ENCODE measurements around the gene FAM120B.

Gene FAM120B

DNA sequence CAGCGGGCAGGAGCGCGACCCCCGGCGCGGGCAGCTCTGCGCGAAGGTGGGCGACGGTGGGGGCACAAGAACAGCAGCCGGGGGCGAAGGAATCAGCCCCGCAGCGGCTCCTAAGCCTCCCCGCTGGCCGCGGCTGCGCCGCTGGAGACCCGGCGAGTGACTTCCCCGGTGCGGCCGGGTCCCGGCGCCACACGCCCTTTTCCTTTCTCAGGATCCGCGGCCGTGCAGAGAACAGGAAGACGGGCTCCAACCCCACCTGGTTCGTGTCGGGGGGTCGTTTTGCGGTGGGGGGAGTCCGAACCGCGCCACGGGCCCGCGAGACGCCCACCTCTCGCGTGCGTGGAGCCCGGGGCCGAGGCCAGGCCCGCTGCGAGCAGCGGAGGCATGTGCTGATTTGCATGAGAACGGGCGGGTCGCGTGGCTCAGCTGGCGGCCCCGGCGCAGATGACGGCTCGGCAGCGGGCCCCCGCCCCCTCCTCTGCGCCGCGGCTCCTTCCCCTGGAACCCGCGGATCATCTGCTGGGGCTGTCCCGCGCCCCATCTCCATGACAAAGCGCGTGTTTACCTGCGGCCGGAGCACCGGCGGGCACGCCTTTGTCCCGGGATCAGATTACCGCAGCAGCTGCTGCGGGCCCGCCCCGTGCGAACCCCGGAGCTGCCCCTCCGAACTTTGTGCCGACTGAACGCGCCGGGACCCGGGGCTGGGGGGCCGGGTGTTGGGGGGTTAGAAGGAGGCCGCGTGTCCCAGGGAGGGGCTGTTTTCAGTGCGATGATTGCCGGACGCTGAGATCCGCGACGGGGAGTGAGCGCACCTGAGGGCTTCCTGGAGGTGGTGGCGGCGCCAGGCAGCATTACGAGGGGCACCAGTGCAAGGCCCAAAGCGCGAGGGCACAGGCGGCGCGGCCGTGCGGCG is 10.8 kb upstream of the FAM120B start:
- TF ChIP-seq POLR2AphosphoS5 (IDR thresholded peaks at IDR 0.05; ENCODE audit: low read depth, low read length) (no peak), TAF1 (IDR thresholded peaks at IDR 0.05; ENCODE audit: borderline replicate concordance, low read depth, low read length) (no peak), POLR2A (IDR thresholded peaks at IDR 0.05; ENCODE audit: low read depth, low read length) (no peak)
- DNase-seq (ENCODE audit: insufficient read length): no peak
- peak; percentile 17 for FAIRE-seq

DNA sequence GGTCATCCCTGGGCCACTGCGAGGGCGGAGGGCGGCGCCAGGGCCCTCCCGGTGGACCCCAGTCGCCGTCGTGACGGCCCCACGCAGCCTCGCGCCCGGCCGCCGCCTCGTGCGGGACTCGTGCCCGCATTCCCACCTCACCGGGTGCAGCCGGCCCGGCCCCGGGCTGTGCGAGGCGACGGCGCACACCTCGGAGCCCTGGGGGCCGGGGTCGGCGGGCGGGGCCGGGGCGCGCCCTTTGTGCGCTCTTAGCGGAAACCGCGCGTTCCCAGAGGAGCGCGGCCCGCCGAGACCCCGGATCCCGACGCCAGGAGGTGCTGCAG is 10.2 kb upstream of the FAM120B start:
- TF ChIP-seq POLR2AphosphoS5 (IDR thresholded peaks at IDR 0.05; ENCODE audit: low read depth, low read length): no peak
- no peak for TF ChIP-seq POLR2A (IDR thresholded peaks at IDR 0.05; ENCODE audit: low read depth, low read length)
- no peak for TF ChIP-seq TAF1 (IDR thresholded peaks at IDR 0.05; ENCODE audit: borderline replicate concordance, low read depth, low read length)
- FAIRE-seq (no peak), DNase-seq (ENCODE audit: insufficient read length) (no peak)

- TF ChIP-seq POLR2A (IDR thresholded peaks at IDR 0.05; ENCODE audit: low read depth, low read length): no peak
- no peak for TF ChIP-seq POLR2AphosphoS5 (IDR thresholded peaks at IDR 0.05; ENCODE audit: low read depth, low read length)
- no peak for TF ChIP-seq TAF1 (IDR thresholded peaks at IDR 0.05; ENCODE audit: borderline replicate concordance, low read depth, low read length)
- FAIRE-seq (no peak), DNase-seq (ENCODE audit: insufficient read length) (no peak)
These were observed 9.6 kb upstream of the FAM120B start for GRCh38 chr6:170296746-170297575.

GRCh38 chr6:170297576-170298330 is 8.8 kb upstream of the FAM120B start:
- no peak for DNase-seq (ENCODE audit: insufficient read length)
- TF ChIP-seq TAF1 (IDR thresholded peaks at IDR 0.05; ENCODE audit: borderline replicate concordance, low read depth, low read length) (no peak), POLR2AphosphoS5 (IDR thresholded peaks at IDR 0.05; ENCODE audit: low read depth, low read length) (no peak)
- no peak for FAIRE-seq

DNA sequence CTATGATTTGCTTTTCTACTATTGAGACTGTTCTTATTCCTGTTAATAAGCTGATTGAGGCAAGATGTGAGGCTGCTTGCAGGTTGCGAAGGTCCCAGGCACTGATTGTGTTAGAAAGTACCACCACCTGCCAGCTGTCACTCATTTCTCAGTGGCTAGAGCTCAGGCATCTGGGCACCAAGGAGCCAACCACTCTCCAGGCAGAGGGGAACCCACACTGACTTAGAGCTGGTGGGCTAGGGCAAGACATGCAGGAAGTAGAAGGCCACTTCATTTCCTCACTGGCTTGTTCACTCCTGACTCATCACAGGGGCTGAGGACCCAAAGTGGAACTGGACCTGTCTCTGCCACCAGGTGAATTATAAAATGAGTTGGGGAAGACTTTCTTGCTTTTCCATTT is 7.9 kb upstream of the FAM120B start:
- no peak for DNase-seq (ENCODE audit: insufficient read length)
- FAIRE-seq: no peak
- TF ChIP-seq POLR2A (IDR thresholded peaks at IDR 0.05; ENCODE audit: low read depth, low read length) (no peak), POLR2AphosphoS5 (IDR thresholded peaks at IDR 0.05; ENCODE audit: low read depth, low read length) (no peak), TAF1 (IDR thresholded peaks at IDR 0.05; ENCODE audit: borderline replicate concordance, low read depth, low read length) (no peak)

DNA sequence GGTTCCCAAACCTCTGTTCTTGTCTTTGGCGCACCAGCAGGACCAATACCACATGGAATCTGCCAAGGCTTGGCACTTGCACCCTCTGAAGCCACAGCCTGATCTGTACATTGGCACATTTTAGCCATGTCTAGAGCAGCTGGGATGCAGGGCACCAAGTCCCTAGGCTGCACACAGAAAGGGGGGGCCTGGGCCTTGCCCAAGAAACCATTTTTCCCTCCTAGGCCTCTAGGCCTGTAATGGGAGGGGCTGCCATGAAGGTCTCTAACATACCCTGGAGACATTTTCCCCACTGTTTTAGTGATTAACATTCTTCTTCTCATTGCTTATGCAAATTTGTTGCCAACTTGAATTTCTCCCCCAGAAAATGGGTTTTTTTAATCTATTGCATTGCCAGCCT is 5.4 kb upstream of the FAM120B start:
- DNase-seq (ENCODE audit: insufficient read length) (no peak), FAIRE-seq (no peak)
- no peak for TF ChIP-seq POLR2AphosphoS5 (IDR thresholded peaks at IDR 0.05; ENCODE audit: low read depth, low read length)
- no peak for TF ChIP-seq POLR2A (IDR thresholded peaks at IDR 0.05; ENCODE audit: low read depth, low read length)
- no peak for TF ChIP-seq TAF1 (IDR thresholded peaks at IDR 0.05; ENCODE audit: borderline replicate concordance, low read depth, low read length)

GRCh38 chr6:170305805-170306323 is 694 bp upstream of the FAM120B start:
- TF ChIP-seq POLR2AphosphoS5 (IDR thresholded peaks at IDR 0.05; ENCODE audit: low read depth, low read length) (no peak), TAF1 (IDR thresholded peaks at IDR 0.05; ENCODE audit: borderline replicate concordance, low read depth, low read length) (no peak), POLR2A (IDR thresholded peaks at IDR 0.05; ENCODE audit: low read depth, low read length) (no peak)
- FAIRE-seq: no peak

DNA sequence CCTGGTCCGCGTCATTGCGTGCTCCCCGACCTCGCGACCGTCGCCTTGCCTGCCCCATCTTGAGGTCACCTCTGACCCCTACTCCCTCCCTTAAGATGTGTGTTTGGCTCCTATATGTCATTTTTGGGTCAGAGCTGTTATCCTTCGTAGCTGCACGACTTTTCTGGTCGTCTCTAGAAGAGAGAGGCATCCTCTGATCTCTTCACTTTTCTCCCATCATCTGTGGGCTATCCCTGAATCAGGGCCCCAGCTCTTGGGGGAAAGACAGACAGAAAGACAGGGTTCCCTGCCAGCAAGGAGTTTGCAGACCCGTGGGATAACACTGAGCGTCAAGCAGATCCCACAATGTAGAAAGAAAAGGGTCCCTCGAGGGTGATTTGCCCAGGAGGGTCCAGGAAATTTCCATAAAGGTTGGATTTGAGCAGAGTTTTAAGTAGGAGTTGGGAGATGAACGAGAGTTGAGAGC is 555 bp downstream of the FAM120B start:
- DNase-seq (ENCODE audit: insufficient read length) (no peak), FAIRE-seq (peak; percentile 17)
- TF ChIP-seq TAF1 (IDR thresholded peaks at IDR 0.05; ENCODE audit: borderline replicate concordance, low read depth, low read length) (no peak), POLR2A (IDR thresholded peaks at IDR 0.05; ENCODE audit: low read depth, low read length) (no peak), POLR2AphosphoS5 (IDR thresholded peaks at IDR 0.05; ENCODE audit: low read depth, low read length) (no peak)

More at GRCh38 chr6:170305805-170306323, 694 bp upstream of the FAM120B start:
- no peak for DNase-seq (ENCODE audit: insufficient read length)

- no peak for TF ChIP-seq POLR2AphosphoS5 (IDR thresholded peaks at IDR 0.05; ENCODE audit: low read depth, low read length)
- FAIRE-seq (no peak), DNase-seq (ENCODE audit: insufficient read length) (no peak)
These were observed 2.2 kb downstream of the FAM120B start for GRCh38 chr6:170308761-170309160.

DNA sequence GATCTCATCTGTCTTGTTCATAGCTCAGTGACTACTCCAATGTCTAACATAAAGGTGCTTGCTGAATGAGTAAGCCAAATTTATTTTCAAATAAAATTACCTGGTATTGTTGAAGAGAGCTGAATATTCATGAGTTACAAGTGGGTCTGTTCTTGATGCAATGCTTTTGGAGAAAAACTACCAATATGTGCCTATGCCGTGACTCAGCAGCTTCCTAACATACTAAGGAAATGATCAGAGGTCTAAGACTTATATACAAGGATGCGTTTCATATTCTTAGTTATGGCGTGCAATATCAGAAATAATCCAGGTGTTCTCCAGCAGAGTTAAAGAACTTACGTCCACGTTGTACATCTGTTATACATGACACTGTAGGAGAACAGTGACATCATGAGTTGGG is 5.1 kb downstream of the FAM120B start:
- FAIRE-seq: no peak
- TF ChIP-seq TAF1 (IDR thresholded peaks at IDR 0.05; ENCODE audit: borderline replicate concordance, low read depth, low read length): no peak
- TF ChIP-seq POLR2AphosphoS5 (IDR thresholded peaks at IDR 0.05; ENCODE audit: low read depth, low read length): no peak
- no peak for TF ChIP-seq POLR2A (IDR thresholded peaks at IDR 0.05; ENCODE audit: low read depth, low read length)

DNA sequence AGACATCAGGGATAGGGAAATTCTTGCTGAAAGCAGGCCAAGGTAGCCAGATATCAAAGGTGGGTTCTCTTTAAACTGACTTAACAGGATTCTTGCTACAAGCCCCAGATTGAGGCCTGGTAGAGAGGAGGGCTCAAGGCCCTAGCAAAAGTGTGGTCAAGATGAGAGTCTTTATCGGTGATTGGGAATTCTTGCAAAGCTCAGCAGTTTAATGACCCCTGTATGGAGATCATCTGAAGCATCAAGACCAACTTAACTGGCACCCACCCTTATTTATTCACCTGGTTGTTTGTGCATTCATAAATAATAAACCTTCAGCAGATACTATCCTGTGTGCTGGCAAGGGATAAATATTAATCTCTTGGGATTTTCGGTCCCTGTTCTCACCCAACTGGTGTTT is 6.3 kb downstream of the FAM120B start:
- FAIRE-seq: no peak

More for the DNA sequence above, 5.1 kb downstream of the FAM120B start:
- no peak for DNase-seq (ENCODE audit: insufficient read length)

More for the DNA sequence above, 6.3 kb downstream of the FAM120B start:
- no peak for TF ChIP-seq TAF1 (IDR thresholded peaks at IDR 0.05; ENCODE audit: borderline replicate concordance, low read depth, low read length)
- TF ChIP-seq POLR2AphosphoS5 (IDR thresholded peaks at IDR 0.05; ENCODE audit: low read depth, low read length): no peak
- no peak for TF ChIP-seq POLR2A (IDR thresholded peaks at IDR 0.05; ENCODE audit: low read depth, low read length)
- DNase-seq (ENCODE audit: insufficient read length): no peak

Data from GM12892 (cell line).